Measurements from ENCODE around the gene PAX5. TPM values are rescaled to one million over a fixed set of nuclear protein-coding genes. Genes with fewer than 3 reads are reported as not detected.

The PAX5 gene
- total RNA-seq, 1 experiment from 2014 or later = 0.39 TPM

DNA sequence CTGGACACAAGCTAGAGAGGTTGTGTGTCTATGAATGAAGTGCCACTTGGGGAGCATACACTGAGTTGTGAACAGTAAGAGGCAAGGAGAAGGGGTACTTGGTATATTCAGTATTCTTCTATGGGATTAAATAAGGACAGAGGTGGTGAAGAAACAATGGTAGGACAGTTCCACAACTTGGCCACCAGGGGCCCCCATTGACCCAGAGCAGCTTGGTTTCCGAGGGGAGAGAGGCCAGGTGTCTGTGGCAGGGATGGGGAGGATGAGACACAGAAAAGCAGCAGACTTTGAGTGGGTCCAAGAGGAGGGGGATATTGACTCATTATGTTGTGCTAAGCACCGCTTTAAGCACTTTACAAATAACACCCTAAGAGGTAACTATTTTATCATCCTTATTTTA, 240.8 kb downstream of the PAX5 start:
- peaks cover 2 to 5% (median 4%) of the 10 kb centered on the region in 3 experiments; a peak in 4 of 7 replicates for H3K36me3 Mint-ChIP-seq (ENCODE audit: insufficient read depth in 1 of 3, low read depth in 3 of 3)
- Histone ChIP-seq H3K4me2 (ENCODE audit: insufficient read depth, insufficient read length, low read length) (no peak overlapping the region), H3K27me3 (ENCODE audit: insufficient read depth, low read length) (no peaks in the 10 kb centered on the region), H2AK5ac (ENCODE audit: insufficient read length, low read length) (no peak overlapping the region), H2AFZ (ENCODE audit: low read length) (no peak overlapping the region), H3K18ac (ENCODE audit: insufficient read length, low read depth, low read length) (no peak overlapping the region), H3K9ac (ENCODE audit: extremely low read depth, insufficient read length, low read length) (no peak overlapping the region), H3K79me1 (ENCODE audit: insufficient read depth, low read depth, low read length, poor library complexity, severe bottlenecking) (no peaks in the 10 kb centered on the region), H3K27ac (ENCODE audit: insufficient read length, low read depth, low read length) (no peak overlapping the region), H4K20me1 (ENCODE audit: control insufficient read depth, insufficient read depth, insufficient read length) (no peaks in the 10 kb centered on the region), H3T11ph (ENCODE audit: low read length) (no peak overlapping the region), H3K56ac (ENCODE audit: insufficient read length, low read depth, low read length) (no peak overlapping the region), H2BK120ac (ENCODE audit: low read depth, low read length, poor library complexity, severe bottlenecking) (no peak overlapping the region), H3K23me2 (ENCODE audit: insufficient read length, low read depth, low read length, poor library complexity, severe bottlenecking) (no peaks in the 10 kb centered on the region), H3K9me3 (ENCODE audit: control insufficient read depth, low read depth, low read length) (no peaks in the 10 kb centered on the region), H3K79me2 (ENCODE audit: insufficient read depth, low read length) (no peaks in the 10 kb centered on the region), H2BK12ac (ENCODE audit: insufficient read length, low read depth, low read length) (no peak overlapping the region), H3K14ac (ENCODE audit: insufficient read depth, low read length) (no peak overlapping the region), H4K91ac (ENCODE audit: insufficient read length, low read depth, low read length) (no peak overlapping the region), H2BK5ac (ENCODE audit: insufficient read length, low read length) (no peak overlapping the region), H3K23ac (ENCODE audit: insufficient read length, low read depth, low read length) (no peak overlapping the region), H4K5ac (ENCODE audit: insufficient read length, low read depth, low read length) (no peak overlapping the region), H3K4me1 (ENCODE audit: insufficient read depth, low read length) (no peaks in the 10 kb centered on the region), H2BK20ac (ENCODE audit: low read depth, low read length, poor library complexity, severe bottlenecking) (no peak overlapping the region), H4K8ac (replicated peaks; ENCODE audit: insufficient read length, low read depth, low read length) (no peak overlapping the region), H3K4ac (ENCODE audit: low read depth, low read length) (no peak overlapping the region), H2BK15ac (ENCODE audit: low read depth, low read length) (no peak overlapping the region)
- H3K4me3 Mint-ChIP-seq = no peak overlapping the region; a peak in 1 of 5 replicates
- peaks cover 5 to 7% of the 10 kb centered on the region in 2 experiments for H3K4me1 Mint-ChIP-seq
- no CpG with 5 or more reads among the region's 2 CpGs for WGBS (ENCODE audit: extremely low coverage, insufficient read length, low lambda C conversion rate)
- TF ChIP-seq CTCF (conservative IDR thresholded peaks at IDR 0.05) = peak; percentile 77
- H3K27ac Mint-ChIP-seq = no peak overlapping the region
- H3K27me3 Mint-ChIP-seq (ENCODE audit: low read depth) = peaks cover 11% of the 10 kb centered on the region
- H3K9me3 Mint-ChIP-seq = peaks cover 5 to 9% of the 10 kb centered on the region in 2 experiments
- DNase-seq = peak; percentile 57
